ENCODE results near the gene SIRT3. TPM values are rescaled to one million over a fixed set of nuclear protein-coding genes. Genes with fewer than 3 reads are reported as not detected.

The SIRT3 gene
- total RNA-seq, 1 experiment from 2014 or later: 37.5 TPM

DNA sequence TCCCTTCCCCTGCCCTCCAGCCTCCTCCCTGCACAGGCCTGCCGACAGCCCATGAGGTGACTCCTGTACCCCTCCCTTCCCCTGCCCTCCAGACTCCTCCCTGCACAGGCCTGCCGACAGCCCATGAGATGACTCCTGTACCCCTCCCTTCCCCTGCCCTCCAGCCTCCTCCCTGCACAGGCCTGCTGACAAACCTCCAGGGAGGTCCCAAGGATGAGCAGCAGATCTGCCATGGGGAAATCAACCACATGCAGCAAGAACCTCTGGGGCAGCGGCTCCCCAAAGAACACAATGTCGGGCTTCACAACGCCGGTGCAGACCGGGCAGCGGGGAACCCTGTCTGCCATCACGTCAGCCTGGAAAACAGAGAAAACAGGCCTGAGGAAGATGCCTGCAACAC lies 12.3 kb downstream of the SIRT3 start:
- no peaks in the 10 kb centered on the region for H3K4me1 ChIP-seq (ENCODE audit: control insufficient read depth, insufficient read depth, low read length)
- ChIA-PET CTCF (no interaction called here), POLR2A (no interaction called here)
- in situ Hi-C loops (cut with HindIII; ENCODE audit: low pct_unique_long_range_greater_than_20kb, low sequenced_read_pairs) (no loop called here), intact Hi-C loops (cut with micrococcal nuclease; ENCODE audit: unreplicated experiment) (no loop called here)
- no peak overlapping the region for H3K4me3 ChIP-seq (ENCODE audit: low read depth in 2 of 2, low read length in 2 of 2)
- no peak for ATAC-seq
- H3K9me3 ChIP-seq (ENCODE audit: control insufficient read depth, insufficient read depth, low read depth, low read length): no peaks in the 10 kb centered on the region
- TF ChIP-seq SIN3A (IDR thresholded peaks at IDR 0.05; ENCODE audit: borderline replicate concordance, insufficient read depth, low read depth, low read length) (no peak), TCF7L2 (IDR thresholded peaks at IDR 0.05; ENCODE audit: low read depth, low read length) (no peak), POLR2AphosphoS5 (IDR thresholded peaks at IDR 0.05; ENCODE audit: low read depth, low read length) (no peak)
- TF ChIP-seq, protein P1, sequence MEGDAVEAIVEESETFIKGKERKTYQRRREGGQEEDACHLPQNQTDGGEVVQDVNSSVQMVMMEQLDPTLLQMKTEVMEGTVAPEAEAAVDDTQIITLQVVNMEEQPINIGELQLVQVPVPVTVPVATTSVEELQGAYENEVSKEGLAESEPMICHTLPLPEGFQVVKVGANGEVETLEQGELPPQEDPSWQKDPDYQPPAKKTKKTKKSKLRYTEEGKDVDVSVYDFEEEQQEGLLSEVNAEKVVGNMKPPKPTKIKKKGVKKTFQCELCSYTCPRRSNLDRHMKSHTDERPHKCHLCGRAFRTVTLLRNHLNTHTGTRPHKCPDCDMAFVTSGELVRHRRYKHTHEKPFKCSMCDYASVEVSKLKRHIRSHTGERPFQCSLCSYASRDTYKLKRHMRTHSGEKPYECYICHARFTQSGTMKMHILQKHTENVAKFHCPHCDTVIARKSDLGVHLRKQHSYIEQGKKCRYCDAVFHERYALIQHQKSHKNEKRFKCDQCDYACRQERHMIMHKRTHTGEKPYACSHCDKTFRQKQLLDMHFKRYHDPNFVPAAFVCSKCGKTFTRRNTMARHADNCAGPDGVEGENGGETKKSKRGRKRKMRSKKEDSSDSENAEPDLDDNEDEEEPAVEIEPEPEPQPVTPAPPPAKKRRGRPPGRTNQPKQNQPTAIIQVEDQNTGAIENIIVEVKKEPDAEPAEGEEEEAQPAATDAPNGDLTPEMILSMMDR (IDR thresholded peaks at IDR 0.05): no peak
- TF ChIP-seq, protein P2, sequence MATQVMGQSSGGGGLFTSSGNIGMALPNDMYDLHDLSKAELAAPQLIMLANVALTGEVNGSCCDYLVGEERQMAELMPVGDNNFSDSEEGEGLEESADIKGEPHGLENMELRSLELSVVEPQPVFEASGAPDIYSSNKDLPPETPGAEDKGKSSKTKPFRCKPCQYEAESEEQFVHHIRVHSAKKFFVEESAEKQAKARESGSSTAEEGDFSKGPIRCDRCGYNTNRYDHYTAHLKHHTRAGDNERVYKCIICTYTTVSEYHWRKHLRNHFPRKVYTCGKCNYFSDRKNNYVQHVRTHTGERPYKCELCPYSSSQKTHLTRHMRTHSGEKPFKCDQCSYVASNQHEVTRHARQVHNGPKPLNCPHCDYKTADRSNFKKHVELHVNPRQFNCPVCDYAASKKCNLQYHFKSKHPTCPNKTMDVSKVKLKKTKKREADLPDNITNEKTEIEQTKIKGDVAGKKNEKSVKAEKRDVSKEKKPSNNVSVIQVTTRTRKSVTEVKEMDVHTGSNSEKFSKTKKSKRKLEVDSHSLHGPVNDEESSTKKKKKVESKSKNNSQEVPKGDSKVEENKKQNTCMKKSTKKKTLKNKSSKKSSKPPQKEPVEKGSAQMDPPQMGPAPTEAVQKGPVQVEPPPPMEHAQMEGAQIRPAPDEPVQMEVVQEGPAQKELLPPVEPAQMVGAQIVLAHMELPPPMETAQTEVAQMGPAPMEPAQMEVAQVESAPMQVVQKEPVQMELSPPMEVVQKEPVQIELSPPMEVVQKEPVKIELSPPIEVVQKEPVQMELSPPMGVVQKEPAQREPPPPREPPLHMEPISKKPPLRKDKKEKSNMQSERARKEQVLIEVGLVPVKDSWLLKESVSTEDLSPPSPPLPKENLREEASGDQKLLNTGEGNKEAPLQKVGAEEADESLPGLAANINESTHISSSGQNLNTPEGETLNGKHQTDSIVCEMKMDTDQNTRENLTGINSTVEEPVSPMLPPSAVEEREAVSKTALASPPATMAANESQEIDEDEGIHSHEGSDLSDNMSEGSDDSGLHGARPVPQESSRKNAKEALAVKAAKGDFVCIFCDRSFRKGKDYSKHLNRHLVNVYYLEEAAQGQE (IDR thresholded peaks at IDR 0.05; ENCODE audit: insufficient read depth in 1 of 2, low read depth in 2 of 2, low read length in 1 of 2): no peak
- no peaks in the 10 kb centered on the region for H3K27me3 ChIP-seq (ENCODE audit: control insufficient read depth, insufficient read depth, low read length)
- no peak for DNase-seq (ENCODE audit: low read depth, low spot score)
- no peak overlapping the region for H3K27ac ChIP-seq (ENCODE audit: low read length)
- no TSS peak for BruUV-seq (replicated peaks)
- no peaks in the 10 kb centered on the region for H3K36me3 ChIP-seq (ENCODE audit: control insufficient read depth, insufficient read depth, low read length)

DNA sequence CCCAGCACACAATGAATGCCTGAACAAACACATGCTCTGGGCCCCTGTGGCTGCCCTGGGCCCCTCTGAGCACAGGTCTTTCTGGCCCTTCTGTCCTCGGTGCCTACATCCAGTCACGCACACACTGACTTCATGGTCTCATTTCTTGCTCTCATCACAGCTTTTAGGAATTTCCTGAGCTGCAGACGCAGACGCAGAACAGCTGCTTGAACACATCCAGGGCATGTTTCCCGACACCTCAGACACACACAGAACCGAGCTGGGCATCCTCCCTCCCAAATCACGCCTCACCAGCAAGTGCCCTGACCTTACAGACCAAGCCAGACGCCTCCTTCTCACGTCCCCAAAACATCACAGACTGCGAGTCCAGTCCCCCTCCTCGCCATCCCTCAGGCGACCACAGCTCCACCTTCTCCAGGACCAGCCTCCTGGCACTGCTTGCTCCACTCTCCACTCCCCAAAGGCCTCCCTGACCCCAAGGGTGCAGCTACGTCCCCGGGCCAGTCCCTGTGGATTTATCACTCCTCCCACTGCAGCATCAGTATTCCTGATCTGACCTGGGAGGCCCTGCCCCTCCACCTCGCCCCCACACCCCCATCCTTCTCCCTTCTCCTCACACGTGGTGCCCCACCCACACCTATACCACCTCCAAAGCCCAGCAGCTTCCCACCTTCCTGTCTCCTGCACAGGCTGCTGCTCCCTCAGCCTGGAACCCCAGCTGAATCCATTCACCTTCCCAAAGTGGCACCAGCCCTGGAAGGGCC lies 12.9 kb downstream of the SIRT3 start:
- no peak overlapping the region for H3K4me3 ChIP-seq (ENCODE audit: low read depth in 2 of 2, low read length in 2 of 2)
- POLR2A ChIA-PET: no interaction called here
- H3K36me3 ChIP-seq (ENCODE audit: control insufficient read depth, insufficient read depth, low read length): no peaks in the 10 kb centered on the region
- BruUV-seq (replicated peaks): no TSS peak
- H3K4me1 ChIP-seq (ENCODE audit: control insufficient read depth, insufficient read depth, low read length): no peaks in the 10 kb centered on the region
- DNase-seq (ENCODE audit: low read depth, low spot score): no peak
- no peaks in the 10 kb centered on the region for H3K9me3 ChIP-seq (ENCODE audit: control insufficient read depth, insufficient read depth, low read depth, low read length)
- CTCF ChIA-PET: interaction anchor here (0.5 kb wide), 1 partner anchor 184 kb away, joined by 3 read pairs; no protein-coding TSS in a partner anchor
- TF ChIP-seq POLR2AphosphoS5 (IDR thresholded peaks at IDR 0.05; ENCODE audit: low read depth, low read length) (no peak), TCF7L2 (IDR thresholded peaks at IDR 0.05; ENCODE audit: low read depth, low read length) (no peak), SIN3A (IDR thresholded peaks at IDR 0.05; ENCODE audit: borderline replicate concordance, insufficient read depth, low read depth, low read length) (no peak)
- TF ChIP-seq, protein P1 (IDR thresholded peaks at IDR 0.05): no peak
- TF ChIP-seq, protein P2 (IDR thresholded peaks at IDR 0.05; ENCODE audit: insufficient read depth in 1 of 2, low read depth in 2 of 2, low read length in 1 of 2): no peak
- H3K27ac ChIP-seq (ENCODE audit: low read length): no peak overlapping the region
- intact Hi-C loops (cut with micrococcal nuclease; ENCODE audit: unreplicated experiment): no loop called here
- ATAC-seq: no peak
- in situ Hi-C loops (cut with HindIII; ENCODE audit: low pct_unique_long_range_greater_than_20kb, low sequenced_read_pairs): no loop called here
- H3K27me3 ChIP-seq (ENCODE audit: control insufficient read depth, insufficient read depth, low read length): no peaks in the 10 kb centered on the region
